ENCODE data around the gene ACADVL. TPM values are rescaled to one million over a fixed set of nuclear protein-coding genes. Genes with fewer than 3 reads are reported as not detected.

Gene ACADVL
- total RNA-seq, 3 donors from 2014 or later (not counting 1 experiment from before 2014, with no cell fraction given), result 439 to 637 (median 607) TPM

DNA sequence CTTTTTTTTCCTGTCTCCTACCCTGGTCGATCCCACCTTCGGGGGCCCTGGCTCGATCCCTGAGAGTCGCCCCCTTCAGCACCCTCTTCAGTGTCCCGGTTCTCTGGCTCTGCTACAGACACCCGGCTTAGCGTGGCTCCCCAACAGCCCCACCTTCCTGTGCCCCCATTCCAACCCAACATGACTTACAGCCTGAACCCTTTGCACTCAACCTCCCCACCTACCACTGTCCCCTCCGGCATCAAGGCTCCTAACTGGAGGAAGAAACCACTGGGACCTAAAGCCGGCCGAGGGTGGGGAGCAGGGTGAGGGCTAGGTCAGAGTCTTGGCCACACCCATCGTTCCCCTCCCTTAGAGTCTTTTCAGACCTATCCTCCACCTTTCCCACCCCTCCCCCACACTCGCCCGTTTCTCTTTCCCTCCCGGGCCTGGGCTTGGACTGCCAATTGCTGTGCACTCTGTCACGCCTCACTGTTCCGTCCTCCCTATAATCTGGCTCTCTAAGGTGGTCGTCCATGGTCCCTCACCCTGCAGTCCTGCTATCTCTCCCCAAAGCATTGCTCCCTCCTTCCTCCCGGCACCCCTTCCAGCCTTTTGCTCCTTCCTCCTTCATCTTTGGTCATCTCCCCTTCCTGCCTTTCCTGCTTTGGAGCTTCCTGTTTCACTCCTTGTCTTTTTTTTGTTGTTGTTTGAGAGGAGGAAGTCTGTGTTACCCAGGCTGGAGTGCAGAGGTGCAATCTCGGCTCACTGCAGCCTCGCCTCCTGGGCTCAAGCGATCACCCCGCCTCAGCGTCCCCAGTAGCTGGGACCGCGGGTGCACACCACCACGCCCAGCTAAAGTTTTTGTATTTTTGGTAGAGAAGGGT lies 43.4 kb downstream of the ACADVL start:
- intact Hi-C loops (cut with micrococcal nuclease), result no loop called here
- peak in 1 of 2 donors; percentile 41 for DNase-seq
- H3K4me3 ChIP-seq (ENCODE audit: low read length), result no peak overlapping the region

GRCh38 chr17:7263801-7264078 lies 44.0 kb downstream of the ACADVL start:
- no peaks in the 10 kb centered on the region for H3K36me3 Mint-ChIP-seq
- H3K4me1 Mint-ChIP-seq, result peaks cover 17% of the 10 kb centered on the region in 2 donors
- intact Hi-C loops (cut with micrococcal nuclease), result no loop called here
- Histone ChIP-seq H3K27me3 (ENCODE audit: control insufficient read depth, insufficient read depth, low read length) (peaks cover 24% of the 10 kb centered on the region), H3K36me3 (ENCODE audit: control insufficient read depth, insufficient read depth, low read length) (peaks cover 9% of the 10 kb centered on the region), H3K4me1 (ENCODE audit: control insufficient read depth, insufficient read depth, low read length) (peaks cover 34% of the 10 kb centered on the region), H3K4me3 (ENCODE audit: low read length) (no peak overlapping the region), H3K27ac (ENCODE audit: low read length) (no peak overlapping the region), H3K9me3 (ENCODE audit: control insufficient read depth, insufficient read depth, low read length) (no peaks in the 10 kb centered on the region)
- ATAC-seq, result no peak
- H3K9me3 Mint-ChIP-seq, result no peaks in the 10 kb centered on the region
- peaks cover 16 to 17% of the 10 kb centered on the region in 2 donors for H3K27me3 Mint-ChIP-seq (ENCODE audit: low read depth in 2 of 2)
- DNase-seq, result no peak
- TF ChIP-seq, protein P1, sequence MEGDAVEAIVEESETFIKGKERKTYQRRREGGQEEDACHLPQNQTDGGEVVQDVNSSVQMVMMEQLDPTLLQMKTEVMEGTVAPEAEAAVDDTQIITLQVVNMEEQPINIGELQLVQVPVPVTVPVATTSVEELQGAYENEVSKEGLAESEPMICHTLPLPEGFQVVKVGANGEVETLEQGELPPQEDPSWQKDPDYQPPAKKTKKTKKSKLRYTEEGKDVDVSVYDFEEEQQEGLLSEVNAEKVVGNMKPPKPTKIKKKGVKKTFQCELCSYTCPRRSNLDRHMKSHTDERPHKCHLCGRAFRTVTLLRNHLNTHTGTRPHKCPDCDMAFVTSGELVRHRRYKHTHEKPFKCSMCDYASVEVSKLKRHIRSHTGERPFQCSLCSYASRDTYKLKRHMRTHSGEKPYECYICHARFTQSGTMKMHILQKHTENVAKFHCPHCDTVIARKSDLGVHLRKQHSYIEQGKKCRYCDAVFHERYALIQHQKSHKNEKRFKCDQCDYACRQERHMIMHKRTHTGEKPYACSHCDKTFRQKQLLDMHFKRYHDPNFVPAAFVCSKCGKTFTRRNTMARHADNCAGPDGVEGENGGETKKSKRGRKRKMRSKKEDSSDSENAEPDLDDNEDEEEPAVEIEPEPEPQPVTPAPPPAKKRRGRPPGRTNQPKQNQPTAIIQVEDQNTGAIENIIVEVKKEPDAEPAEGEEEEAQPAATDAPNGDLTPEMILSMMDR (IDR thresholded peaks at IDR 0.05), result no peak
- H3K4me3 Mint-ChIP-seq, result peak overlapping the region; percentile 82
- H3K27ac Mint-ChIP-seq, result no peak overlapping the region
- 47% methylated on average over 4 of the region's 4 CpGs for WGBS (ENCODE audit: insufficient coverage)

More for the DNA sequence above, 43.4 kb downstream of the ACADVL start:
- ATAC-seq, result no peak
- H3K27ac ChIP-seq (ENCODE audit: low read length), result no peak overlapping the region
- Mint-ChIP-seq H3K4me3 (peak overlapping the region; percentile 82), H3K36me3 (no peaks in the 10 kb centered on the region), H3K9me3 (no peaks in the 10 kb centered on the region), H3K4me1 (peaks cover 17% of the 10 kb centered on the region in 2 donors), H3K27ac (peak overlapping the region in 1 of 2 donors; percentile 80), H3K27me3 (ENCODE audit: low read depth in 2 of 2) (peaks cover 16 to 17% of the 10 kb centered on the region in 2 donors)
- WGBS (ENCODE audit: insufficient coverage), result 8% methylated on average over 26 of the region's 26 CpGs
- TF ChIP-seq, protein P1 (IDR thresholded peaks at IDR 0.05), result no peak
- H3K27me3 ChIP-seq (ENCODE audit: control insufficient read depth, insufficient read depth, low read length), result peaks cover 24% of the 10 kb centered on the region
- peaks cover 34% of the 10 kb centered on the region for H3K4me1 ChIP-seq (ENCODE audit: control insufficient read depth, insufficient read depth, low read length)
- H3K9me3 ChIP-seq (ENCODE audit: control insufficient read depth, insufficient read depth, low read length), result no peaks in the 10 kb centered on the region
- peaks cover 10% of the 10 kb centered on the region for H3K36me3 ChIP-seq (ENCODE audit: control insufficient read depth, insufficient read depth, low read length)

DNA sequence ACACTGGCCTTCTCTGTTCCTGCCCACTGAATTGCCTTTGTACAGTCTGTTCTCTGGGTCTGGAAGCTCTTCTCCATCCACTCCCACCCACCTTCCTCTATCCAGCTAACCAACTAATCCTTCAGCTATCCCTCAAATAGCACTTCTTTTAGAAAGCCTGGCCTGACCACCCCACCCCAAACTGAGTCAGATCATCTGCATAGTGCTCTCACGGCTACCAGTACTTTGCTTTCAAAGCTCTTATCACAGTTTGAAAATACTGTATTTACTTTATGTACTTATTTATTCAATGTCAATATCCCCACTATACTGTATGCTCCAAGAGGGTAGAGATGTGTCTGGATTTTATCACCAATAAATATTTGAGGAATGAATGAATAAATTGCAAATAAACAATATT lies 47.0 kb downstream of the ACADVL start:
- H3K4me3 ChIP-seq (ENCODE audit: low read length), result no peak overlapping the region
- WGBS (ENCODE audit: insufficient coverage), result no CpG with 5 or more reads among the region's 1 CpG
- peaks cover 20% of the 10 kb centered on the region for H3K4me1 ChIP-seq (ENCODE audit: control insufficient read depth, insufficient read depth, low read length)
- Mint-ChIP-seq H3K36me3 (no peaks in the 10 kb centered on the region), H3K27me3 (ENCODE audit: low read depth in 2 of 2) (peaks cover 16 to 22% of the 10 kb centered on the region in 2 donors), H3K9me3 (no peaks in the 10 kb centered on the region), H3K4me1 (peaks cover 17% of the 10 kb centered on the region in 2 donors), H3K27ac (no peak overlapping the region), H3K4me3 (no peak overlapping the region)
- intact Hi-C loops (cut with micrococcal nuclease), result no loop called here
- DNase-seq (peak in 1 of 2 donors; percentile 2), ATAC-seq (no peak)
- H3K9me3 ChIP-seq (ENCODE audit: control insufficient read depth, insufficient read depth, low read length), result no peaks in the 10 kb centered on the region
- H3K27ac ChIP-seq (ENCODE audit: low read length), result no peak overlapping the region
- H3K36me3 ChIP-seq (ENCODE audit: control insufficient read depth, insufficient read depth, low read length), result no peaks in the 10 kb centered on the region
- peaks cover 19% of the 10 kb centered on the region for H3K27me3 ChIP-seq (ENCODE audit: control insufficient read depth, insufficient read depth, low read length)
- TF ChIP-seq, protein P1 (IDR thresholded peaks at IDR 0.05), result no peak

Other genes with a start within 250 kb of the ACADVL start
- gene ALOX12, start 223.9 kb upstream of the ACADVL start, total RNA-seq, result 1 to 10 TPM in 2 of 3 donors, under 1 TPM in 1; 0.77 to 2.4 (median 1.3) TPM
- gene RNASEK, start 207.3 kb upstream of the ACADVL start, total RNA-seq, result 100 to 1,000 TPM; 151 to 165 (median 159) TPM
- gene BCL6B, start 196.9 kb upstream of the ACADVL start, total RNA-seq, result under 1 TPM in 2 of 3 donors, not detected in 1; 0.49 to 0.84 TPM
- gene SLC16A13, start 183.9 kb upstream of the ACADVL start, total RNA-seq, result 1 to 10 TPM; 4.8 to 7.0 (median 6.0) TPM
- gene SLC16A11, start 175.8 kb upstream of the ACADVL start, total RNA-seq, result 1 to 10 TPM; 1.2 to 2.5 (median 1.6) TPM
- 1 to 10 TPM in 2 of 3 donors, under 1 TPM in 1; 0.54 to 2.2 (median 1.8) TPM for gene CLEC10A, start 139.7 kb upstream of the ACADVL start, total RNA-seq
- gene ASGR2, start 105.1 kb upstream of the ACADVL start, total RNA-seq, result 1 to 10 TPM in 1 of 3 donors, under 1 TPM in 1, not detected in 1; 0.88 to 2.3 TPM
- 1 to 10 TPM in 1 of 3 donors, under 1 TPM in 1, not detected in 1; 0.35 to 1.4 TPM for gene ASGR1, start 40.6 kb upstream of the ACADVL start, total RNA-seq
- 10 to 100 TPM in 1 of 3 donors, 1 to 10 TPM in 2; 6.7 to 11.2 (median 8.6) TPM for gene DLG4, start 102 bp upstream of the ACADVL start, total RNA-seq
- gene DVL2, start 14.6 kb downstream of the ACADVL start, total RNA-seq, result 10 to 100 TPM; 46.5 to 66.6 (median 61.5) TPM
- gene PHF23, start 19.5 kb downstream of the ACADVL start, total RNA-seq, result 10 to 100 TPM; 19.3 to 32.3 (median 20.8) TPM
- gene GABARAP, start 22.5 kb downstream of the ACADVL start, total RNA-seq, result 100 to 1,000 TPM; 256 to 277 (median 276) TPM
- gene CTDNEP1, start 31.8 kb downstream of the ACADVL start, total RNA-seq, result 100 to 1,000 TPM; 127 to 139 (median 131) TPM
- gene ELP5, start 32.3 kb downstream of the ACADVL start, total RNA-seq, result 10 to 100 TPM; 30.1 to 38.5 (median 30.3) TPM
- 1 to 10 TPM in 2 of 3 donors, under 1 TPM in 1; 0.99 to 1.8 (median 1.7) TPM for gene CLDN7, start 42.5 kb downstream of the ACADVL start, total RNA-seq
- not detected for gene SLC2A4, start 61.8 kb downstream of the ACADVL start, total RNA-seq
- under 1 TPM in 1 of 3 donors, not detected in 2; 0.05 TPM for gene YBX2, start 74.7 kb downstream of the ACADVL start, total RNA-seq
- gene EIF5A, start 87.7 kb downstream of the ACADVL start, total RNA-seq, result 100 to 1,000 TPM; 483 to 608 (median 492) TPM
- 100 to 1,000 TPM; 132 to 146 (median 133) TPM for gene GPS2, start 95.4 kb downstream of the ACADVL start, total RNA-seq
- gene NEURL4, start 109.4 kb downstream of the ACADVL start, total RNA-seq, result 10 to 100 TPM; 48.9 to 57.9 (median 51.4) TPM
- 100 to 1,000 TPM; 526 to 590 (median 540) TPM for gene ACAP1, start 116.6 kb downstream of the ACADVL start, total RNA-seq
- 1 to 10 TPM; 5.6 to 9.7 (median 8.3) TPM for gene KCTD11, start 132.2 kb downstream of the ACADVL start, total RNA-seq
- gene TMEM95, start 135.2 kb downstream of the ACADVL start, total RNA-seq, result not detected
- gene TNK1, start 161.2 kb downstream of the ACADVL start, total RNA-seq, result 1 to 10 TPM in 1 of 3 donors, under 1 TPM in 2; 0.18 to 1.7 (median 0.73) TPM
- 10 to 100 TPM; 38.2 to 57.8 (median 47.0) TPM for gene PLSCR3, start 174.6 kb downstream of the ACADVL start, total RNA-seq
- 10 to 100 TPM; 31.8 to 35.9 (median 34.2) TPM for gene TMEM256, start 184.2 kb downstream of the ACADVL start, total RNA-seq
- 1 to 10 TPM; 2.8 to 3.4 (median 3.1) TPM for gene NLGN2, start 187.9 kb downstream of the ACADVL start, total RNA-seq
- not detected for gene SPEM1, start 200.4 kb downstream of the ACADVL start, total RNA-seq
- not detected for gene SPEM2, start 205.7 kb downstream of the ACADVL start, total RNA-seq
- not detected for gene SPEM3, start 208.9 kb downstream of the ACADVL start, total RNA-seq
- 1 to 10 TPM; 5.1 to 8.6 (median 7.0) TPM for gene TMEM102, start 215.5 kb downstream of the ACADVL start, total RNA-seq
- 1 to 10 TPM; 1.2 to 4.2 (median 1.9) TPM for gene FGF11, start 219.6 kb downstream of the ACADVL start, total RNA-seq
- 10 to 100 TPM in 2 of 3 donors, 1 to 10 TPM in 1; 9.8 to 10.4 (median 10.2) TPM for gene CHRNB1, start 225.1 kb downstream of the ACADVL start, total RNA-seq

Measured in natural killer cell (primary cell).